ENCODE data around the gene UBE2E2.

Gene UBE2E2

DNA sequence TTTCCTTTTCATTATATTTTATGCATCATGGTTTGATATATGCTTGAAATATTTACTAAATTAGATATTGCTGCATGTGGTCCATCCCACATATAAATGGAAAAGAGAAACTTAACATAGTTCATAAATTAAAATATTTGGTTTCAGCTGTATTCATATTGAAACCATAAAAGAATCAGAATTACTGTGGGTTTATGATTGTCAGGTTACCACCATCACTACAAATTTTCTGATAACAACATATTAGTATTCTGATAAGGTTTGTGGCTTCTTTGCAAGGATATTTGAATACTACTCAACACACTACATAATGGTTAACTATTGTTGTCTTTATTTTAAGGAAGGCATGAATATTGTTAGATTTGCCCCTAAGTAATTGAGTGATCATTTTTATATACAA is 235.5 kb downstream of the UBE2E2 start:
- TF ChIP-seq, protein P1, sequence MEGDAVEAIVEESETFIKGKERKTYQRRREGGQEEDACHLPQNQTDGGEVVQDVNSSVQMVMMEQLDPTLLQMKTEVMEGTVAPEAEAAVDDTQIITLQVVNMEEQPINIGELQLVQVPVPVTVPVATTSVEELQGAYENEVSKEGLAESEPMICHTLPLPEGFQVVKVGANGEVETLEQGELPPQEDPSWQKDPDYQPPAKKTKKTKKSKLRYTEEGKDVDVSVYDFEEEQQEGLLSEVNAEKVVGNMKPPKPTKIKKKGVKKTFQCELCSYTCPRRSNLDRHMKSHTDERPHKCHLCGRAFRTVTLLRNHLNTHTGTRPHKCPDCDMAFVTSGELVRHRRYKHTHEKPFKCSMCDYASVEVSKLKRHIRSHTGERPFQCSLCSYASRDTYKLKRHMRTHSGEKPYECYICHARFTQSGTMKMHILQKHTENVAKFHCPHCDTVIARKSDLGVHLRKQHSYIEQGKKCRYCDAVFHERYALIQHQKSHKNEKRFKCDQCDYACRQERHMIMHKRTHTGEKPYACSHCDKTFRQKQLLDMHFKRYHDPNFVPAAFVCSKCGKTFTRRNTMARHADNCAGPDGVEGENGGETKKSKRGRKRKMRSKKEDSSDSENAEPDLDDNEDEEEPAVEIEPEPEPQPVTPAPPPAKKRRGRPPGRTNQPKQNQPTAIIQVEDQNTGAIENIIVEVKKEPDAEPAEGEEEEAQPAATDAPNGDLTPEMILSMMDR (IDR thresholded peaks at IDR 0.05; ENCODE audit: low read depth, low read length, missing control alignments) = no peak
- no peak overlapping the region for H3K4me3 ChIP-seq (ENCODE audit: low read depth, low read length)
- DNase-seq (ENCODE audit: low read depth) = no peak

- no peak overlapping the region for H3K4me3 ChIP-seq (ENCODE audit: low read depth, low read length)
- TF ChIP-seq, protein P1 (IDR thresholded peaks at IDR 0.05; ENCODE audit: low read depth, low read length, missing control alignments) = no peak
- no peak for DNase-seq (ENCODE audit: low read depth)
These were observed 236.0 kb downstream of the UBE2E2 start for GRCh38 chr3:23439080-23439479.

DNA sequence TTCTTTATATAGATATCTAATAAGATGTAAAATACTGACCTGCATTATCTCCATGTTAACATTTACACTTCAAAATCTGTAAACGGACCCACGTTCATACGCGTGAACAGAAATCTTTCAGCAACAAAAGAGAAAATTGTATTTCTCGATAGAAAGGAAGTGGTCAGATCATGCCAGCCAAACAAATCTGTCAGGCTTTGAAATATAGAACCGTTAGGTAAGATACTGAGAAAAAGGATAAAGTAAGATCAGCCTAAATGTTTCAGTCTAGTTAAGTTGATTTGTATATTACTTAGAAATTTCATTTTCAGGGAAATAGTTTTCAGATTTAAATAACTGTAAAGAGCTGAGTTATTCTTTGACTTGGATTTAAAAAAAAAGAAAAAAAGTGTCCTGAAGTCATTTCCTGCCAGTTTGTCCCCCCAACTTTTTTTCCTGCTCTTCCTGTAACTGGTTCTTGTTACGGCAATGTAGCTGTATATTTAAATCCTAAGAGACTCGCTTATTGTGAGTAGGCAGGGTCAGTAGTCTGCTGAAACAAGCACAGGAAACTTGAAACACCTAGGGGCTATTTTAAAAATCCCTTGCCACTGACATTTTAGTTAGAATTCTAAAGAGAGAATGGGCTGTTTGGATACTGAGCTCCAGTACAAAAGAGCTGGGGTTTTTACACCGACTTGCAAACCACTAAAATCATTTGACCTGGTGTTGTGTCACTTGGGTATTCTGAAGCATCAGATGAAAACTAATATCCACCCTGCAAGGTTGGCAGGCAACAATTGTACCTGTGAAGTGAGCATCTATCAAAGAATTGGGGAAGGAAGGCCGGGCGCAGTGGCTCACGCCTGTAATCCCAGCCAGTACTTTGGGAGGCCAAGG is 237.5 kb downstream of the UBE2E2 start:
- H3K4me3 ChIP-seq (ENCODE audit: low read depth, low read length) = no peak overlapping the region
- TF ChIP-seq, protein P1 (IDR thresholded peaks at IDR 0.05; ENCODE audit: low read depth, low read length, missing control alignments) = no peak
- DNase-seq (ENCODE audit: low read depth) = no peak

GRCh38 chr3:23442598-23443383 is 239.7 kb downstream of the UBE2E2 start:
- DNase-seq (ENCODE audit: low read depth) = no peak
- TF ChIP-seq, protein P1 (IDR thresholded peaks at IDR 0.05; ENCODE audit: low read depth, low read length, missing control alignments) = no peak
- H3K4me3 ChIP-seq (ENCODE audit: low read depth, low read length) = no peak overlapping the region

DNA sequence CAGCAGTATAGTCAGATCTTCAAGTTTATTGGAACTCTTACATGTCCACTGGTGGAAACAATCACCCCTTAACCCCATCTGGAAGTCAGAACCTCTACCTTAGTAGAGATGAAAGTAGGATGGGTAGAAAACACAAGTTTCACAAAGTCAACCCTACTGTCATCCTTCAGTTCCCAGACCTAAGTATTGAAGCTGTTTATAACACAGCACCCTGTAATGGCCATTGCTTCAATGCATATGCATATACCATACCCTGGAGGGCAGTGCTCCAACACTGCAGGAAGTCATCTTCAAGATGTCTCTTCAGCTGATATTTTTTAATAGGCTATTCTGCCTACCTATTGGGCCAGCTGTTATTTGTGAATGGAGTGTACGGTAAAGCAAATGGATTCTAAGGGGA is 241.3 kb downstream of the UBE2E2 start:
- no peak overlapping the region for H3K4me3 ChIP-seq (ENCODE audit: low read depth, low read length)
- TF ChIP-seq, protein P1 (IDR thresholded peaks at IDR 0.05; ENCODE audit: low read depth, low read length, missing control alignments) = no peak
- DNase-seq (ENCODE audit: low read depth) = no peak

DNA sequence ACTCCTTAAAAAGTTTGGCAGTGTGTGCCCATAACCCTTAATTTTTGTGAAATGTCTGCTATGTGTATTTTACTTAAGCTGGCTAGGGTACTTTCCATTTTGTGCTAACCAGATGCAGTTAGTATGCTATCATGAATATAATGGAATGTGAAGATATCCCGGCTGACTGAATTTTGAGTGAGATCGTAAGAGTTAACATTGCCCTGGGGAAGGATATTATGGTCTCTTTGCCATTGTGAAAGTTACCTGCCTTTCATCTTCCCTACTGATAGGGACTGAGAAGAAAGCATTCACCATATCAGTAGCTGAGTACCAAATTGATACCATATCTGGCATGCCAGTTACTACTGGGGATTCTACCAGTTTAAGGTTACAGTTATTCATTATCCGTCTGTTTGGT is 243.2 kb downstream of the UBE2E2 start:
- no peak for DNase-seq (ENCODE audit: low read depth)
- TF ChIP-seq, protein P1 (IDR thresholded peaks at IDR 0.05; ENCODE audit: low read depth, low read length, missing control alignments) = no peak
- no peak overlapping the region for H3K4me3 ChIP-seq (ENCODE audit: low read depth, low read length)
